Measurements from ENCODE around the gene AGGF1.

GRCh38 chr5:77066823-77067442 lies 36.7 kb downstream of the AGGF1 start:
- TF ChIP-seq CTCF (IDR thresholded peaks at IDR 0.05) (no peak), POLR2A (IDR thresholded peaks at IDR 0.05) (no peak)

Measured in ovary (tissue), 3 donors.